Esophagus squamous epithelium (tissue), 4 donors: Measurements from ENCODE around the gene CDC42BPA.

ENCODE experiments used
- POLR2A ChIP-seq, 4 donors: fragments of 450-650 bp; IDR thresholded peaks; one replicate each; pipeline ENCODE4 v1.6.1; 2017; ENCODE audit warnings: antibody characterized with exemption in 4 of 4, mild to moderate bottlenecking in 4 of 4, moderate library complexity in 3 of 4
- TF ChIP-seq, protein P1 (sequence below), 6 experiments: fragments of 450-650 bp in 4 of 6; fragments of 200-600 bp in 2 of 6; sonication (generic) in 2 of 6; IDR thresholded peaks; one replicate each; pipeline ENCODE4 v1.5.1; 2016 to 2019; ENCODE audit warnings: antibody characterized with exemption in 6 of 6, mild to moderate bottlenecking in 4 of 6, moderate library complexity in 4 of 6

DNA sequence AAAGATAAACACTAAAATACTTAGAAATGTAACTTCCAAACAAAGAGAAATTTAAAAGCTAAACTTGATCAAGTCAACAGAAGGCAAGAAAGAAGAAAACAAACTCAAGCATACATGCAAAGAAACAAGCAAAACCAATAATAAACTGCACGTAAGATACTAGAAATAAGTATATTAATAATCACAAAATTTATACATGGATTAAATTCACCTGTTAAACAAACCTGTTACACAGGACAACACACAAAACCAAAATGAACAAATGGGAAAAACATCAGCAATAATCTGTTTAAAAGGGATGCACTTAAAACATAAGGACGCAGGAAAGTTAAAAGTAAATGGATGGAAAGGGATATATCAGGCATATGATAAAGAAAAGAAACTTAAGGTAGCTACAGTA lies 165.8 kb downstream of the CDC42BPA start:
- TF ChIP-seq, protein P1, sequence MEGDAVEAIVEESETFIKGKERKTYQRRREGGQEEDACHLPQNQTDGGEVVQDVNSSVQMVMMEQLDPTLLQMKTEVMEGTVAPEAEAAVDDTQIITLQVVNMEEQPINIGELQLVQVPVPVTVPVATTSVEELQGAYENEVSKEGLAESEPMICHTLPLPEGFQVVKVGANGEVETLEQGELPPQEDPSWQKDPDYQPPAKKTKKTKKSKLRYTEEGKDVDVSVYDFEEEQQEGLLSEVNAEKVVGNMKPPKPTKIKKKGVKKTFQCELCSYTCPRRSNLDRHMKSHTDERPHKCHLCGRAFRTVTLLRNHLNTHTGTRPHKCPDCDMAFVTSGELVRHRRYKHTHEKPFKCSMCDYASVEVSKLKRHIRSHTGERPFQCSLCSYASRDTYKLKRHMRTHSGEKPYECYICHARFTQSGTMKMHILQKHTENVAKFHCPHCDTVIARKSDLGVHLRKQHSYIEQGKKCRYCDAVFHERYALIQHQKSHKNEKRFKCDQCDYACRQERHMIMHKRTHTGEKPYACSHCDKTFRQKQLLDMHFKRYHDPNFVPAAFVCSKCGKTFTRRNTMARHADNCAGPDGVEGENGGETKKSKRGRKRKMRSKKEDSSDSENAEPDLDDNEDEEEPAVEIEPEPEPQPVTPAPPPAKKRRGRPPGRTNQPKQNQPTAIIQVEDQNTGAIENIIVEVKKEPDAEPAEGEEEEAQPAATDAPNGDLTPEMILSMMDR (IDR thresholded peaks at IDR 0.05) = no peak
- no peak for TF ChIP-seq POLR2A (IDR thresholded peaks at IDR 0.05)
